Naive B cell (primary cell): ENCODE data around the gene GMFB. TPM values are rescaled to one million over a fixed set of nuclear protein-coding genes. Genes with fewer than 3 reads are reported as not detected.

Experiments used
- ATAC-seq, 2 donors: fragments of 150-1000 bp; cut with Tn5 transposase; 2 replicates each; pipeline ENCODE4 v1.10.0; 2021; ENCODE audit warnings: low read depth in 2 of 2, mild to moderate bottlenecking in 2 of 2, moderate library complexity in 2 of 2
- DNase-seq: peaks from one replicate; pipeline ENCODE4 v3.0.0; 2022
- H3K27ac Mint-ChIP-seq, 6 donors: one replicate each; pipeline ENCODE4 v1.8.0; 2020 to 2022; ENCODE audit warnings: mild to moderate bottlenecking in 6 of 6, mixed read lengths in 6 of 6, moderate library complexity in 5 of 6, inconsistent platforms in 2 of 6
- H3K27me3 Mint-ChIP-seq, 3 donors: one replicate each; pipeline ENCODE4 v1.8.0; 2021 to 2022; ENCODE audit warnings: mixed read lengths in 3 of 3, mild to moderate bottlenecking in 1 of 3
- H3K36me3 Mint-ChIP-seq, 2 donors: one replicate each; pipeline ENCODE4 v1.8.0; 2020 to 2022; ENCODE audit warnings: mixed read lengths in 2 of 2, inconsistent platforms in 1 of 2, mild to moderate bottlenecking in 1 of 2
- H3K4me1 Mint-ChIP-seq, 3 donors: one replicate each; pipeline ENCODE4 v1.8.0; 2020 to 2022; ENCODE audit warnings: mixed read lengths in 3 of 3, inconsistent platforms in 1 of 3, mild to moderate bottlenecking in 1 of 3, moderate library complexity in 1 of 3
- H3K4me3 Mint-ChIP-seq, 8 donors: one replicate each; pipeline ENCODE4 v1.8.0; 2020 to 2022; ENCODE audit warnings: mild to moderate bottlenecking in 8 of 8, mixed read lengths in 8 of 8, moderate library complexity in 8 of 8, inconsistent platforms in 2 of 8
- H3K9me3 Mint-ChIP-seq, 7 donors: one replicate each; pipeline ENCODE4 v1.8.0; 2020 to 2022; ENCODE audit warnings: mixed read lengths in 7 of 7, mild to moderate bottlenecking in 5 of 7, inconsistent platforms in 2 of 7, moderate library complexity in 1 of 7
- polyA plus RNA-seq, 6 donors: library from polyadenylated mRNA; unstranded; fragments of 300-500 nt; fragmentation: Illumina TruSeq; gene quantifications; one replicate each; pipeline ENCODE4 v1.2.3, GENCODE V29; 2021; ENCODE audit warnings: low read depth in 6 of 6

GMFB gene
- polyA plus RNA-seq, 6 donors from 2014 or later: 36.4 to 45.5 (median 39.7) TPM

DNA sequence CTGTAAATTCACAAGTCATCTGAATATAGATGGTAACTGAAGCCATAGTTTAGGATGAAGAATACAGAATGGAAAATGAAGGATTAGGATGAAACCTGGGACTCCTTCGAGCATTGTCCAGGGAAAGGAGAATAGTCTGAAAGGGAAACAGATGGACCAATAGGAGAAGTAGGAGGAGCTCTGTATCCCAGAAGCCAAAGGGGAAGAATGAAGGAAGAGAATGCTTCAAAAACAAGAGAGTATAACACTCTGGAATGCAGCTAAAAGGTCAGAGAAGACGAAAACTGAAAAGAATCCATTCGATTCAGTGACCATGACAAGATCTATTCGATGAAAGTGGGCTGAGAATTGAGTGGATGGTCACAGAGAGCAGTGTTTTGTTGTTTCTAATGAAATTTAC is 1.0 kb downstream of the GMFB start:
- H3K4me1 Mint-ChIP-seq: peaks cover 65 to 76% (median 73%) of the 10 kb centered on the region in 3 donors
- peaks cover 5 to 6% of the 10 kb centered on the region in 2 donors for H3K36me3 Mint-ChIP-seq
- peaks cover 0 to 2% (median 0%) of the 10 kb centered on the region in 7 donors for H3K9me3 Mint-ChIP-seq
- peak overlapping the region; percentile 78 to 96 (median 94) for H3K4me3 Mint-ChIP-seq
- H3K27me3 Mint-ChIP-seq: no peaks in the 10 kb centered on the region
- peak overlapping the region; percentile 93 to 99 (median 96) for H3K27ac Mint-ChIP-seq
- ATAC-seq: no peak
- no peak for DNase-seq

GRCh38 chr14:54486685-54487084 is 2.1 kb downstream of the GMFB start:
- peak overlapping the region; percentile 67 to 95 (median 79) for H3K27ac Mint-ChIP-seq
- DNase-seq: no peak
- peak overlapping the region; percentile 78 to 96 (median 94) for H3K4me3 Mint-ChIP-seq
- H3K4me1 Mint-ChIP-seq: peaks cover 71 to 85% (median 82%) of the 10 kb centered on the region in 3 donors
- no peaks in the 10 kb centered on the region for H3K27me3 Mint-ChIP-seq
- peaks cover 0 to 2% (median 0%) of the 10 kb centered on the region in 7 donors for H3K9me3 Mint-ChIP-seq
- H3K36me3 Mint-ChIP-seq: peaks cover 7 to 8% of the 10 kb centered on the region in 2 donors
- ATAC-seq: no peak

DNA sequence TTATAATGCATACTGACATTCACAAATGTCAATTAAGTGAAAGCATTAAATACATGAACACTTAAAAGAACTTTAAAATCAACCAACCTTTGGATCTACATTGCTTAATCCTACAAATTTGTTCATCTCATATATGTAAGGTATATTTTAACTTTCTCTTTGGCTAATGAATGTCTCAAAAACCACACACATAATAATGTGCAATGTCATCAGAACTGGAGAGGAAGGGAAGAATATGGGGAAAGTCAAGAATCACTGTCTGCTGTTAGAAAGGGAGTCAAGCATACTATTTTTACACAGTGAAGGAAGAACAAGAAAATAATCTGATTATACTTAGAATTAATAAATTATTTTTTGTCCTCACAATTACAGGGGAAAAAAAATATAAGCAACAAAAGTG is 4.9 kb downstream of the GMFB start:
- peak overlapping the region; percentile 44 to 95 (median 76) for H3K27ac Mint-ChIP-seq
- peaks cover 55 to 67% (median 63%) of the 10 kb centered on the region in 3 donors for H3K4me1 Mint-ChIP-seq
- DNase-seq: no peak
- no peaks in the 10 kb centered on the region for H3K9me3 Mint-ChIP-seq
- peak overlapping the region; percentile 78 to 96 (median 87) for H3K4me3 Mint-ChIP-seq
- ATAC-seq: no peak
- H3K27me3 Mint-ChIP-seq: no peaks in the 10 kb centered on the region
- H3K36me3 Mint-ChIP-seq: peaks cover 7 to 8% of the 10 kb centered on the region in 2 donors

- Mint-ChIP-seq H3K27ac (peak overlapping the region; percentile 44 to 95 (median 76)), H3K4me3 (peak overlapping the region; percentile 78 to 96 (median 87)), H3K9me3 (no peaks in the 10 kb centered on the region), H3K4me1 (peaks cover 53 to 64% (median 62%) of the 10 kb centered on the region in 3 donors), H3K27me3 (no peaks in the 10 kb centered on the region), H3K36me3 (peaks cover 7 to 8% of the 10 kb centered on the region in 2 donors)
- DNase-seq (peak; percentile 51), ATAC-seq (peak; percentile 83 to 87)
Observed at GRCh38 chr14:54483073-54483745, 5.6 kb downstream of the GMFB start.

DNA sequence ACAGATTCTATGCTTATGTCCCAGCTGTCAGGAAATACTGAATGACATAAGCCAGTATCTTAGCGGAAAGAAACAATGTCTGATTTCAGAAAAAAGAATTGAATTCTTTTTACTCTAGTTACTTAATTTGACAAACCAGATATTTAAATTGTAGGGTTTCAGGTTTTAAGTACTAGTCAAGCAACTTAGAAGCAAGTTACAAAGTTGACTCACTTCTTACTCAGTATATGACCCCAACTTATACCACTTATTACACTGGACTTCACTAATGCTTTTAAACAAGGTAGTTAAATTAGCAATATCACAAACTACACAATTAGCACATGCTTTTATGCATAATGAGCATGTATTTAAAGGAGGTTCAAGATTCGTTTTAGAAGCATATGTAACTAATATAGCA is 7.1 kb downstream of the GMFB start:
- Mint-ChIP-seq H3K27me3 (no peaks in the 10 kb centered on the region), H3K4me1 (peaks cover 42 to 49% (median 47%) of the 10 kb centered on the region in 3 donors), H3K9me3 (no peaks in the 10 kb centered on the region), H3K4me3 (peak overlapping the region in 2 of 8 donors; percentile 47 to 78), H3K36me3 (peaks cover 8 to 14% of the 10 kb centered on the region in 2 donors), H3K27ac (peak overlapping the region in 1 of 6 donors; percentile 95)
- DNase-seq (no peak), ATAC-seq (no peak)

DNA sequence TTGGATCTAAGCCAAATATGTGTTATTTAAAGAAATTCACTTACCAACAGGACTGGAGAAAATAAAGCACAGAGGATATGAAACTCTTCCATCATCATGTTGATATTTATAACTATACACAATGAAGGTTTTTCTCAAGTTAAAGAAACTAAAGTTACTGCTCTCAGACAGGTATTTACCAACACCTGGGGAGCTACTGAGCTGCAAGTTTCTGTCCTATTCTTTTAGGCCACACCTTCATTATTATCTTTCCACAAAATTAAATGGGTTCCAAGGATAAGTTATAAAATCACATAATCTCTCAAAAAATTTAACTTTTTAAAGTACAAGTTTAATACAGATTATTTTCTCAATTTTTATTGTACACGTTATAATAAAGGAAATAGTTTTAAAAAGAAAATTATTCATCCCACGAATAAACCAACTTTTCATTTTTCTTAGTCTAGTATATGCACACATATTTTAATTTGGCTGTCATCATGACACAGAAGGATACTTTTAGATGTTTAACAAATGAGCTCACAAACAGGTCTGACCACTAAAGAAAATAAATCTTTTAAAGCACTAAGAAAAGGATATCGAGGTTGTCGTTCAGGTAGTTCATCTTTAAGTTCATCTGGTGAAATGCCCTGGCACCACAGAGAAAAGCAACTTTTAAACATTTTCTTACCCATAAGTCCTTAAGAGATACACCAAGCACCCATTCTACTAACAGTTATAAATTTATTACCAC is 7.8 kb downstream of the GMFB start:
- peak overlapping the region in 1 of 8 donors; percentile 51 for H3K4me3 Mint-ChIP-seq

DNA sequence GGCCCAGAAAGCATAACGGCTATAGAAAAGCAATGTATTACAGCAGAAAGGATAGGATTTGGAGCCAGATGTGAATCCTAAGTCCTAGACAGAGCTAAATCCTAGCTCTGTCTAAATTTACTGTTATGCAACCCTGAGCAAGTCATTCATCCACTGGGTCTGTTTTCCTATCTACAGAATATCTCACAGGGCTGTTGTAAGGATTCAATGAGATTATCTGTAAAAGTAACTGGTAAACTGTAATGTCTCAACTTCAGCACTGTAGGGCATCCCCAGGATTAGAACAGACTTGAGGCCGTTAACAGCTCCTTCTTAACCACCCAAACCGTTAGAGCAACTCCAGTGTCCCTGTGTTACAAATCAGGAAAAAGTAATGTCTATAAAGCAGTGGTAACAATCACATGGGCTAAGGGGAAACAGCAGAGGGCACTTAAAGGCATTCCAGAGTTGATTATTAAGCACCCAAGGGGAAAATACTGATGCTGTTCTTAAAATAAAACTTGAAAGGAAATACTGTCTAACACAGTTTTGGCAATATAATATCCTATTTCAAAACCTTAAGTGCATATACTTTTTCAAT is 10.1 kb downstream of the GMFB start:
- DNase-seq (no peak), ATAC-seq (no peak)
- Mint-ChIP-seq H3K4me3 (no peak overlapping the region), H3K27me3 (no peaks in the 10 kb centered on the region), H3K9me3 (no peaks in the 10 kb centered on the region), H3K27ac (peak overlapping the region in 1 of 6 donors; percentile 3), H3K36me3 (peaks cover 8 to 19% of the 10 kb centered on the region in 2 donors), H3K4me1 (peaks cover 21 to 32% (median 26%) of the 10 kb centered on the region in 3 donors)

More for the DNA sequence above, 7.8 kb downstream of the GMFB start:
- peaks cover 8 to 19% of the 10 kb centered on the region in 2 donors for H3K36me3 Mint-ChIP-seq
- H3K27me3 Mint-ChIP-seq: no peaks in the 10 kb centered on the region
- peak overlapping the region in 3 of 6 donors; percentile 24 to 95 (median 68) for H3K27ac Mint-ChIP-seq
- peaks cover 40 to 49% (median 44%) of the 10 kb centered on the region in 3 donors for H3K4me1 Mint-ChIP-seq
- H3K9me3 Mint-ChIP-seq: no peaks in the 10 kb centered on the region
- DNase-seq (no peak), ATAC-seq (no peak)

GRCh38 chr14:54475911-54476310 is 12.9 kb downstream of the GMFB start:
- Mint-ChIP-seq H3K4me1 (peaks cover 8 to 21% (median 9%) of the 10 kb centered on the region in 3 donors), H3K36me3 (peaks cover 0 to 12% of the 10 kb centered on the region in 2 donors), H3K9me3 (no peaks in the 10 kb centered on the region), H3K27ac (peak overlapping the region in 2 of 6 donors; percentile 63 to 75), H3K27me3 (no peaks in the 10 kb centered on the region), H3K4me3 (no peak overlapping the region)
- DNase-seq: no peak
- ATAC-seq: no peak

DNA sequence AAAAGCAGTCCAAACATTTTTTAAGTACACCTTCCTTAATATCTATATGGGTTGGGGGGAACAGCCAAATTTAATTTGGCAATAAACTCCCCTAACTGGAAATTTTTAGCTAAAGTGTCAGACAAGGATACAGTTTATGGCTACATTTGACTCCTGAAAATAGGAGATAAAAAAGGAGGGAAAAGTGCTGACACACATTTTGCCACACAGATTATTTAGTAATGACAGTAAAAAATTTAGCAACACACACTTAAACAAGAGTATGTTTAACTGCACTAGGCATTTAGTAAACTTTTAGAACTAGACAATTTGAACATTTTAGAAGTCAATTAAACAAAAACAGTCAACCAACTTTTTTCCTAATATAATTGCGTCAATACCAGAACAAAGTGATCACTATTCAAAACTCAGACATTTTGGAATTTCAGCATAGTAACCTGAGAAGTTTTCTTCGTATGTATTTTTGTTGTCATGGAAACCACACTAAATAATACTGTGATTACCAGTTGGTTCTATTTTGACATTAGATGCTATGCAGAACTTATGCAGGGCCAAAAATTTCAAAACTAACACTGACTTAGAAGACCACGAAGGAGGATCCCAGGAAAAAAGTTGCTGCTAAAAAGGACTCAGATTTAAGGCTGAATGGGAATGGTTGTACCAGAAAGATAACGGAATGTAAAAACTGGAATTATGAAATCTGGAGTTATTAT is 13.4 kb downstream of the GMFB start:
- DNase-seq (no peak), ATAC-seq (no peak)
- no peak overlapping the region for H3K4me3 Mint-ChIP-seq
- peaks cover 0 to 12% of the 10 kb centered on the region in 2 donors for H3K36me3 Mint-ChIP-seq
- H3K27ac Mint-ChIP-seq: peak overlapping the region in 3 of 6 donors; percentile 63 to 93 (median 75)
- H3K9me3 Mint-ChIP-seq: no peaks in the 10 kb centered on the region
- peaks cover 8 to 24% (median 9%) of the 10 kb centered on the region in 3 donors for H3K4me1 Mint-ChIP-seq
- H3K27me3 Mint-ChIP-seq: no peaks in the 10 kb centered on the region

DNA sequence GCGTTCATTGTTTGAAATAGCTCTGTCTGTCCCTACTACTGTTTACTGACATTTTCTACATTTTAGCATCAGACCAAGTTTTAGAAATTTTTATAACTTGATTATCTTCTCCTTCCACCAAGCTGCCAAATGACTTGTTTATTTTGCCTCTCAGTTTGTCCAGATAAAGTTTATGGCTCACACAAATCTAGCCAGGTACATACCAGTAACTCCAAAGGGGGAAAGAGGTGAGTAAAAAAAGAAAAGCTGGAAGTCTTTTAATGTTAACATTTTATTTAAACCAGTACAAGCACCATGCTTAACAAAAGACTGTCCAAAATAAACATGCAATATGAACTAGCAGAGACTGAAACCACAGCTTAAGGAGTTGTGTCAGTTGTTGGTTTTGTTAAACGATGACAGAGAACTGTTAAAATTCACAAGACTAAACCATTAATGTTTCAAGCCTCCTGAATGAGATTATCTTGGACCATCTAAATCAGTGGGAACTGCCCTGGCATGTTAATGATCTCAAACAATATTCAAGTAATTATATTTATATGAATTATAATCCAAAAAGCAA is 14.5 kb downstream of the GMFB start:
- peaks cover 0 to 12% of the 10 kb centered on the region in 2 donors for H3K36me3 Mint-ChIP-seq
- no peaks in the 10 kb centered on the region for H3K9me3 Mint-ChIP-seq
- ATAC-seq: no peak
- H3K4me3 Mint-ChIP-seq: no peak overlapping the region
- H3K27me3 Mint-ChIP-seq: no peaks in the 10 kb centered on the region
- peaks cover 8 to 26% (median 9%) of the 10 kb centered on the region in 3 donors for H3K4me1 Mint-ChIP-seq
- no peak for DNase-seq
- no peak overlapping the region for H3K27ac Mint-ChIP-seq

DNA sequence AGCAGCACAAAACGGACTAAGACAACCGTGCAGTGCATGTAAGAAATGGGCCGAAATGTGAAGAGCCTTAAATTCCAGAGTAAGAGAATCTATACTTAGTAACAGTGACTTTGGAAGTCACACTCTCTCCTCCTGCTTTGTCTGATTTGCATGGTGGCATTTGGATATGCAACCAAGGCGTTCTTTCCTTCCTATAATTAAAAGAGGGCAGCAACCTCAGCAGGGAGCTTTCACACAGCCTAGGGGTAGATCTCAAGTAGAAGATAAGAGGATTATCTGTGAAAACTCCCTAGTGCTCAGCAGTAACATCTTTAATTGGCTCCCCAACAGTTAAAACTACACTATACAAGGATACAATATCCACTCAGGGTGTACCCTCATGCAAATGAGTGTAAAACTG is 16.5 kb downstream of the GMFB start:
- H3K27ac Mint-ChIP-seq: peak overlapping the region in 2 of 6 donors; percentile 13 to 37
- ATAC-seq: no peak
- H3K27me3 Mint-ChIP-seq: no peaks in the 10 kb centered on the region
- peaks cover 3 to 9% (median 7%) of the 10 kb centered on the region in 7 donors for H3K9me3 Mint-ChIP-seq
- DNase-seq: no peak
- peaks cover 8 to 26% (median 9%) of the 10 kb centered on the region in 3 donors for H3K4me1 Mint-ChIP-seq
- no peak overlapping the region for H3K4me3 Mint-ChIP-seq
- peaks cover 7 to 16% of the 10 kb centered on the region in 2 donors for H3K36me3 Mint-ChIP-seq

- no peak for DNase-seq
- peaks cover 13 to 19% of the 10 kb centered on the region in 2 donors for H3K36me3 Mint-ChIP-seq
- H3K9me3 Mint-ChIP-seq: peaks cover 5 to 15% (median 8%) of the 10 kb centered on the region in 7 donors
- ATAC-seq: no peak
- H3K27ac Mint-ChIP-seq: peak overlapping the region in 2 of 6 donors; percentile 84 to 94
- no peak overlapping the region for H3K4me3 Mint-ChIP-seq
- H3K4me1 Mint-ChIP-seq: peaks cover 8 to 25% (median 9%) of the 10 kb centered on the region in 3 donors
- no peaks in the 10 kb centered on the region for H3K27me3 Mint-ChIP-seq
Observed at GRCh38 chr14:54471641-54472040, 17.1 kb downstream of the GMFB start.
